ENCODE results near the gene FBRSL1.

GRCh38 chr12:132475304-132476037 lies 14.5 kb upstream of the FBRSL1 start:
- TF ChIP-seq CTCF (IDR thresholded peaks at IDR 0.05) (no peak), POLR2A (IDR thresholded peaks at IDR 0.05) (no peak), POLR2AphosphoS5 (IDR thresholded peaks at IDR 0.05) (no peak)

All from breast epithelium (tissue), 3 donors.